Neural progenitor cell (in vitro differentiated cells): Measurements from ENCODE around the gene FAM168B. TPM values are rescaled to one million over a fixed set of nuclear protein-coding genes. Genes with fewer than 3 reads are reported as not detected.

Experiments
- DNase-seq: peaks from one replicate; pipeline ENCODE4 v3.0.0-alpha.2; 2016; ENCODE audit warnings: low spot score
- H2AFZ ChIP-seq: fragments of 200-600 bp; sonication (generic); replicated peaks from 2 replicates; pipeline ENCODE4 v1.6.1; 2016; ENCODE audit warnings: antibody characterized with exemption
- H3F3A ChIP-seq: fragments of 200-600 bp; sonication (generic); 2 replicates; pipeline ENCODE4 v1.6.1; 2016; ENCODE audit warnings: antibody characterized with exemption, low read depth
- H3K27ac ChIP-seq: fragments of 200-600 bp; sonication (generic); 2 replicates; pipeline ENCODE4 v1.5.1; 2016; ENCODE audit warnings: mild to moderate bottlenecking
- H3K27me3 ChIP-seq: fragments of 200-600 bp; sonication (generic); 2 replicates; pipeline ENCODE4 v1.6.1; 2016; ENCODE audit warnings: mild to moderate bottlenecking, moderate library complexity
- H3K36me3 ChIP-seq: fragments of 200-600 bp; sonication (generic); 2 replicates; pipeline ENCODE4 v1.5.1; 2016
- H3K4me1 ChIP-seq: fragments of 200-600 bp; sonication (generic); 2 replicates; pipeline ENCODE4 v1.6.1; 2016; ENCODE audit warnings: mixed run types
- H3K4me2 ChIP-seq: fragments of 200-600 bp; sonication (generic); 2 replicates; pipeline ENCODE4 v1.6.1; 2016
- H3K4me3 ChIP-seq: fragments of 200-600 bp; sonication (generic); 2 replicates; pipeline ENCODE4 v1.5.1; 2016
- H3K79me2 ChIP-seq: fragments of 200-600 bp; sonication (generic); 2 replicates; pipeline ENCODE4 v1.6.1; 2016; ENCODE audit warnings: low read depth
- H3K9ac ChIP-seq: fragments of 200-600 bp; sonication (generic); 2 replicates; pipeline ENCODE4 v1.6.1; 2016
- H3K9me3 ChIP-seq: fragments of 200-600 bp; sonication (generic); 2 replicates; pipeline ENCODE4 v1.5.1; 2016; ENCODE audit warnings: low read depth
- H4K20me1 ChIP-seq: fragments of 200-600 bp; sonication (generic); 2 replicates; pipeline ENCODE4 v1.6.1; 2016; ENCODE audit warnings: low read depth
- H3K27ac Mint-ChIP-seq: 3 replicates; pipeline ENCODE4 v1.8.0; 2021; ENCODE audit warnings: mixed read lengths
- H3K27me3 Mint-ChIP-seq: 2 replicates; pipeline ENCODE4 v1.8.0; 2022; ENCODE audit warnings: low read depth, mild to moderate bottlenecking, inconsistent platforms, moderate library complexity, mixed read lengths; ENCODE audit not compliant: insufficient read depth
- H3K36me3 Mint-ChIP-seq: 3 replicates; pipeline ENCODE4 v1.8.0; 2021; ENCODE audit warnings: mixed read lengths
- H3K4me1 Mint-ChIP-seq: 3 replicates; pipeline ENCODE4 v1.8.0; 2021; ENCODE audit warnings: mixed read lengths
- H3K4me3 Mint-ChIP-seq: 3 replicates; pipeline ENCODE4 v1.8.0; 2021; ENCODE audit warnings: mild to moderate bottlenecking, moderate library complexity, mixed read lengths
- H3K9me3 Mint-ChIP-seq: 3 replicates; pipeline ENCODE4 v1.8.0; 2020; ENCODE audit warnings: mixed read lengths
- EZH2 ChIP-seq: fragments of 200-600 bp; sonication (generic); IDR thresholded peaks from 2 replicates; pipeline ENCODE4 v1.6.1; 2017; ENCODE audit warnings: antibody characterized with exemption, mild to moderate bottlenecking, moderate library complexity
- EZH2phosphoT487 ChIP-seq: fragments of 200-600 bp; sonication (generic); IDR thresholded peaks from 2 replicates; pipeline ENCODE4 v1.6.1; 2017; ENCODE audit warnings: antibody characterized with exemption
- total RNA-seq: library from RNA; depleted of rRNA; stranded (reverse); fragments of >200 nt; gene quantifications from 2 replicates; pipeline ENCODE4 v1.2.3, GENCODE V29; 2015; ENCODE audit warnings: low replicate concordance
- TF ChIP-seq, protein P1 (sequence below): fragments of 200-600 bp; sonication (generic); IDR thresholded peaks from 2 replicates; pipeline ENCODE4 v1.5.1; 2017; ENCODE audit warnings: antibody characterized with exemption, mild to moderate bottlenecking

The FAM168B gene
- total RNA-seq, 1 donor from 2014 or later: 63.0 TPM

DNA sequence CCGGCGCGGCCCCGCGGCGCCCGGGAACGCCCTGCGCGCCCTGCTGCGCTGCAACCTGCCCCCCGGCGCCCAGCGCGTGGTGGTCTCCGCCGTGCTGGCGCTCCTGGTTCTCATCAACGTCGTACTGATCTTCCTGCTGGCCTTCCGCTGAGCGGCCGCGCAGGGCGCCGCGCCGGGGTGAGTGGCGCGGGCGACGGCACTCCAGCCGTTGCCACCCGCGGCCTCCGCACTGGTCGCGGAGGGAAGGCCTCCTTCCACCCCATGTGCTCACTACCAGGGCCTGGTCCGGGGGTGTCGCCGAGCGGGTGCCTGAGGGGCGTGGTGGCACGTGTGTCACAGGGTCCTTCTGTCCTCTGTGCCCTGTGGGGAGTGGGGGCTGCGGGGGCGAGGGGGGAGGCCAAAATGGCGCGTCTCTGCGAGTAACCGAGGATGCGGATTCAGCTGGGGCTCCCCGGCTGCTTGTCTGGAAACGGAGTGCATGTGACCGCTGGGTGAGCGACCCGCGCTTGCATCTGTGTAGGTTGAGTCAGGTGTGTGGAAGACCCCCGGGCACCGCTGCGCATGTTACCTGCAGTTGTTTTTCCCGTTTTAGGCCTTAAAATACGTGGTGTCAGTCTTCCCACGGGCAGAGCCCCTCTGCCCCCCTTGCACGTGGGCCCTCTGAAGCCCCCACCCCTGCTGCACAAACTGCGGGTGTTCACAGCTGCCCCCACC, 58.0 kb downstream of the FAM168B start:
- Histone ChIP-seq H3K4me3 (peak overlapping the region; percentile 48), H3K9me3 (no peaks in the 10 kb centered on the region), H2AFZ (peak overlapping the region; percentile 48), H3K79me2 (no peaks in the 10 kb centered on the region), H3K4me1 (peaks cover 19% of the 10 kb centered on the region), H3K4me2 (peak overlapping the region; percentile 89), H4K20me1 (peaks cover 25% of the 10 kb centered on the region), H3K27ac (no peak overlapping the region), H3F3A (peaks cover 6% of the 10 kb centered on the region), H3K27me3 (peaks cover 32% of the 10 kb centered on the region), H3K9ac (no peak overlapping the region), H3K36me3 (no peaks in the 10 kb centered on the region)
- Mint-ChIP-seq H3K4me3 (peak overlapping the region; percentile 73), H3K27ac (no peak overlapping the region), H3K4me1 (peaks cover 12% of the 10 kb centered on the region), H3K9me3 (no peaks in the 10 kb centered on the region), H3K27me3 (peaks cover 13% of the 10 kb centered on the region), H3K36me3 (no peaks in the 10 kb centered on the region)
- DNase-seq: no peak
- TF ChIP-seq EZH2 (no peak), EZH2phosphoT487 (no peak)
- TF ChIP-seq, protein P1, sequence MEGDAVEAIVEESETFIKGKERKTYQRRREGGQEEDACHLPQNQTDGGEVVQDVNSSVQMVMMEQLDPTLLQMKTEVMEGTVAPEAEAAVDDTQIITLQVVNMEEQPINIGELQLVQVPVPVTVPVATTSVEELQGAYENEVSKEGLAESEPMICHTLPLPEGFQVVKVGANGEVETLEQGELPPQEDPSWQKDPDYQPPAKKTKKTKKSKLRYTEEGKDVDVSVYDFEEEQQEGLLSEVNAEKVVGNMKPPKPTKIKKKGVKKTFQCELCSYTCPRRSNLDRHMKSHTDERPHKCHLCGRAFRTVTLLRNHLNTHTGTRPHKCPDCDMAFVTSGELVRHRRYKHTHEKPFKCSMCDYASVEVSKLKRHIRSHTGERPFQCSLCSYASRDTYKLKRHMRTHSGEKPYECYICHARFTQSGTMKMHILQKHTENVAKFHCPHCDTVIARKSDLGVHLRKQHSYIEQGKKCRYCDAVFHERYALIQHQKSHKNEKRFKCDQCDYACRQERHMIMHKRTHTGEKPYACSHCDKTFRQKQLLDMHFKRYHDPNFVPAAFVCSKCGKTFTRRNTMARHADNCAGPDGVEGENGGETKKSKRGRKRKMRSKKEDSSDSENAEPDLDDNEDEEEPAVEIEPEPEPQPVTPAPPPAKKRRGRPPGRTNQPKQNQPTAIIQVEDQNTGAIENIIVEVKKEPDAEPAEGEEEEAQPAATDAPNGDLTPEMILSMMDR: no peak

DNA sequence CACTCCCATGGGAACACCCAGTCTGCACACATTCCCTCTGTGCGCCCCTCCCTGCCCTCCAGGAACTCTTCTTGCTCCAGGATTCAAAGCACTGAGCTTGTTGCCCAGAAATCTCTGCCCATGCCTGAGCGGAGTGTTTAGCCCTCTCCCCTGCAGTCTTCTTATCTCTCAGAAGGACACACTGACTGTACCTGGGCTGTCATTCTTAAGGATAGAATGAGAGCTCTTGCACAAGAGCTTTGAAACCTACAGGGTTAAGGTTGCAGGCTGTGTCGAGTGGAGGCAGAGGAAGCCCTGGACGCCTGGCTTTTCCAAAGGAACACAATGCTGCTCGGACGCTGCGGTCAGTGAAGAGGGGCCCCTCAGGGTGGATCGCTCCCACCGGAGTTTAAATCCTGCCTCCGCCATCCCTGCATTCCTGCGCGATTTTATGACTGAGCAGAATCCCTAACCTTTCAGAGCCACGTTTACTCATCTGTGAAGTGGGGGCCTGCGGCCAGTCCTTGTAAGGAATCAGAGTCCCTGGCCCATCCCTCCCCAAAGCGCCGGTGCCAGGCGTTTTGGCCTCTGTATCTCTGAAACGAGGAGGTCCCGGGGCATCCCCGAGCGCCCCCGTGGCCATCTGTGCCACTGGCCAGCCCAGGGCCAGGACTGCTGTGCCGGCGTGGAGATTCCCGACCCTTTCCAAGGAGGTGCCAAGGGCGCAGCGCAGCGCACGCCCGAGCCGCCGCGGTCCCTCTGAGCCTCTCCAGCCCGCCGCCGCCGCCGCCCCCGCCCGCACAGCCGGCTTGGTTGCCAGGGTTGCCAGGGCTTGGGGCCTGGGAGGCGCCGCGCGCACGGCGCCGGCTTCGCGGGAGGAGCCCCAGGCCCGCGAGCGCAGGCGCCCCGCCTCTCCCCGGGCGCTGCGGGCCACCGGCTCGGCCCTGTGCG, 58.9 kb downstream of the FAM168B start:
- no peaks in the 10 kb centered on the region for H3K36me3 ChIP-seq
- H3K9me3 Mint-ChIP-seq: no peaks in the 10 kb centered on the region
- H3K27me3 ChIP-seq: peaks cover 32% of the 10 kb centered on the region
- peaks cover 6% of the 10 kb centered on the region for H3F3A ChIP-seq
- H3K27me3 Mint-ChIP-seq: peaks cover 13% of the 10 kb centered on the region
- peaks cover 25% of the 10 kb centered on the region for H4K20me1 ChIP-seq
- H2AFZ ChIP-seq: peak overlapping the region; percentile 85
- no peaks in the 10 kb centered on the region for H3K9me3 ChIP-seq
- peak; percentile 55 for TF ChIP-seq EZH2
- TF ChIP-seq, protein P1: no peak
- TF ChIP-seq EZH2phosphoT487: no peak
- no peak overlapping the region for H3K27ac ChIP-seq
- H3K4me3 Mint-ChIP-seq: peak overlapping the region; percentile 81
- peak; percentile 90 for DNase-seq
- no peaks in the 10 kb centered on the region for H3K36me3 Mint-ChIP-seq
- H3K79me2 ChIP-seq: no peaks in the 10 kb centered on the region
- peak overlapping the region; percentile 37 for H3K27ac Mint-ChIP-seq
- H3K9ac ChIP-seq: no peak overlapping the region
- H3K4me3 ChIP-seq: peak overlapping the region; percentile 55
- H3K4me1 Mint-ChIP-seq: peaks cover 12% of the 10 kb centered on the region
- H3K4me1 ChIP-seq: peaks cover 19% of the 10 kb centered on the region
- peak overlapping the region; percentile 94 for H3K4me2 ChIP-seq

DNA sequence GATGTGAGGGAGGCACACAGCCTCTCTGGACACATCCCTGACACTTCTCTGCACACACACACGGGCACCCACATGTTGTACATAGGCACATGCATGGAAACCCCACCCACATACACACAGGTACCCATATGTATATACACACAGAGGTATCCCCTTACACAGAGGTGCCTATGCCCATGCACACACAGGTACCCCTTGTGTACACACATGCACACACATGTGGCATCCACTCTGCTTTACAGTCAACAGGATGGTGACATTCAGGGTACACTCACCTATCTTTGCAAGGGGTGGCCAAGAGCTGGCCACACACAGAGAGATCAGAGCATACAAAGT, 59.5 kb downstream of the FAM168B start:
- no peak for DNase-seq
- Histone ChIP-seq H2AFZ (no peak overlapping the region), H3K27ac (no peak overlapping the region), H3K4me3 (peak overlapping the region; percentile 55), H3F3A (peaks cover 6% of the 10 kb centered on the region), H3K27me3 (peaks cover 32% of the 10 kb centered on the region), H3K36me3 (no peaks in the 10 kb centered on the region), H3K79me2 (no peaks in the 10 kb centered on the region), H3K4me1 (peaks cover 19% of the 10 kb centered on the region), H3K4me2 (peak overlapping the region; percentile 94), H4K20me1 (peaks cover 25% of the 10 kb centered on the region), H3K9me3 (no peaks in the 10 kb centered on the region), H3K9ac (no peak overlapping the region)
- no peaks in the 10 kb centered on the region for H3K36me3 Mint-ChIP-seq
- peak overlapping the region; percentile 81 for H3K4me3 Mint-ChIP-seq
- no peaks in the 10 kb centered on the region for H3K9me3 Mint-ChIP-seq
- H3K27ac Mint-ChIP-seq: peak overlapping the region; percentile 37
- TF ChIP-seq EZH2 (no peak), EZH2phosphoT487 (no peak)
- TF ChIP-seq, protein P1: no peak
- H3K4me1 Mint-ChIP-seq: peaks cover 12% of the 10 kb centered on the region
- peaks cover 13% of the 10 kb centered on the region for H3K27me3 Mint-ChIP-seq
